Measurements from ENCODE around the gene PRR29. TPM values are rescaled to one million over a fixed set of nuclear protein-coding genes. Genes with fewer than 3 reads are reported as not detected.

Gene PRR29
- total and polyA plus RNA-seq, 4 donors = 8.0 to 36.8 (median 9.1) TPM

DNA sequence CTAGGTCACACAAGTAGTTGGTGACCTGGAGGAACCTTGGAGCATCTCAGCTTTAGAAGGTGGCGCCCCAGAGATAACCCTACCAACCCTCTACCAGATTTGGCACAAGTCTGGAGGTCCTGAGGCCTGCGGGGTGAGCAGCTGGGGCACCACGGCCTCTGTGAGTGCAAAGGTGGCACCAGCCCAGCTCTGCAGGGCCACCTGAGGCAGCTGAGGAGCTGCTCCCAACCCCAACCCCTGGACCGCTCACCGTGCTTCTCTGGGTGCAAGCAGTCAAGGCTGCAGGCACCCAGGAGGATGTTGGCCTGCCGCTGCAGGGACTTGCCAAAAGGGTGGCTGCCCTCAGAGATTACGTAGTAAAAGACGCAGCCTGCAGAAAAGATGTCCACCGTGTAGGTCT lies 50.7 kb downstream of the PRR29 start:
- no peak overlapping the region for H3K9ac ChIP-seq (ENCODE audit: insufficient read depth in 1 of 2, low read length in 2 of 2)
- H3K27me3 ChIP-seq (ENCODE audit: control insufficient read depth in 3 of 3, insufficient read depth in 3 of 3, low read length in 2 of 3) = no peaks in the 10 kb centered on the region
- H3K36me3 ChIP-seq (ENCODE audit: control insufficient read depth in 4 of 4, insufficient read depth in 4 of 4, low read length in 4 of 4) = peaks cover 14 to 68% (median 21%) of the 10 kb centered on the region in 4 donors
- no peaks in the 10 kb centered on the region for H3K9me3 ChIP-seq (ENCODE audit: control insufficient read depth in 4 of 4, insufficient read depth in 3 of 4, low read length in 3 of 4)
- H3K27ac ChIP-seq (ENCODE audit: low read depth in 1 of 2, low read length in 1 of 2) = no peak overlapping the region
- H3K4me1 ChIP-seq (ENCODE audit: control insufficient read depth in 5 of 5, insufficient read depth in 5 of 5, low read length in 5 of 5) = no peaks in the 10 kb centered on the region
- WGBS, 2 donors = 95 to 99% methylated on average over 9 of the region's 9 CpGs
- TF ChIP-seq, protein P1, sequence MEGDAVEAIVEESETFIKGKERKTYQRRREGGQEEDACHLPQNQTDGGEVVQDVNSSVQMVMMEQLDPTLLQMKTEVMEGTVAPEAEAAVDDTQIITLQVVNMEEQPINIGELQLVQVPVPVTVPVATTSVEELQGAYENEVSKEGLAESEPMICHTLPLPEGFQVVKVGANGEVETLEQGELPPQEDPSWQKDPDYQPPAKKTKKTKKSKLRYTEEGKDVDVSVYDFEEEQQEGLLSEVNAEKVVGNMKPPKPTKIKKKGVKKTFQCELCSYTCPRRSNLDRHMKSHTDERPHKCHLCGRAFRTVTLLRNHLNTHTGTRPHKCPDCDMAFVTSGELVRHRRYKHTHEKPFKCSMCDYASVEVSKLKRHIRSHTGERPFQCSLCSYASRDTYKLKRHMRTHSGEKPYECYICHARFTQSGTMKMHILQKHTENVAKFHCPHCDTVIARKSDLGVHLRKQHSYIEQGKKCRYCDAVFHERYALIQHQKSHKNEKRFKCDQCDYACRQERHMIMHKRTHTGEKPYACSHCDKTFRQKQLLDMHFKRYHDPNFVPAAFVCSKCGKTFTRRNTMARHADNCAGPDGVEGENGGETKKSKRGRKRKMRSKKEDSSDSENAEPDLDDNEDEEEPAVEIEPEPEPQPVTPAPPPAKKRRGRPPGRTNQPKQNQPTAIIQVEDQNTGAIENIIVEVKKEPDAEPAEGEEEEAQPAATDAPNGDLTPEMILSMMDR (IDR thresholded peaks at IDR 0.05; ENCODE audit: control extremely low read depth, extremely low read depth) = no peak
- no peak for ATAC-seq (ENCODE audit: insufficient read depth, low FRiP score)
- no peak for DNase-seq
- no peak overlapping the region for H3K4me3 ChIP-seq

DNA sequence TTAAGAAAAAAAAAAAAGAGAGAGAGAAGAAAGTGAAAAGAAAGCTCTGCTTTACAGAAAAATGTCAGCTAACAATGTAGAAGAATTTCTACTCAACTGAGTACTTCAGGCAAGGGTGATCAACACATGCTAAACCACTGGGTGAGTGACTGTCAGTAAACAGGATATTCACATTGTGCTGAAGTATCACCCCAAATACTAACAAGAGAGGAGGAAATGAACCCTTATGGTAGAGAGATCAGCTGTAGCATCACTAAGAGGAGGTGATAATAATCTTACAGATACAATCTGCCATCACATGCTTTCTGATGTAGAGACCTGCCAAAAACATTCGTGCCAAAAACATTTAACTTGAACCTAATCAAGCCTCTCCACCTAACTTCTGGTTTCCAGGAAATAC lies 53.0 kb downstream of the PRR29 start:
- Histone ChIP-seq H3K27me3 (ENCODE audit: control insufficient read depth in 3 of 3, insufficient read depth in 3 of 3, low read length in 2 of 3) (no peaks in the 10 kb centered on the region), H3K9ac (ENCODE audit: insufficient read depth in 1 of 2, low read length in 2 of 2) (no peak overlapping the region), H3K9me3 (ENCODE audit: control insufficient read depth in 4 of 4, insufficient read depth in 3 of 4, low read length in 3 of 4) (no peaks in the 10 kb centered on the region), H3K4me3 (no peak overlapping the region), H3K27ac (ENCODE audit: low read depth in 1 of 2, low read length in 1 of 2) (no peak overlapping the region), H3K4me1 (ENCODE audit: control insufficient read depth in 5 of 5, insufficient read depth in 5 of 5, low read length in 5 of 5) (no peaks in the 10 kb centered on the region), H3K36me3 (ENCODE audit: control insufficient read depth in 4 of 4, insufficient read depth in 4 of 4, low read length in 4 of 4) (peaks cover 5 to 68% (median 14%) of the 10 kb centered on the region in 4 donors)
- ATAC-seq (ENCODE audit: insufficient read depth, low FRiP score) (no peak), DNase-seq (no peak)
- TF ChIP-seq, protein P1 (IDR thresholded peaks at IDR 0.05; ENCODE audit: control extremely low read depth, extremely low read depth) = no peak
- WGBS, 2 donors = 33 to 54% methylated on average over 1 of the region's 1 CpG

DNA sequence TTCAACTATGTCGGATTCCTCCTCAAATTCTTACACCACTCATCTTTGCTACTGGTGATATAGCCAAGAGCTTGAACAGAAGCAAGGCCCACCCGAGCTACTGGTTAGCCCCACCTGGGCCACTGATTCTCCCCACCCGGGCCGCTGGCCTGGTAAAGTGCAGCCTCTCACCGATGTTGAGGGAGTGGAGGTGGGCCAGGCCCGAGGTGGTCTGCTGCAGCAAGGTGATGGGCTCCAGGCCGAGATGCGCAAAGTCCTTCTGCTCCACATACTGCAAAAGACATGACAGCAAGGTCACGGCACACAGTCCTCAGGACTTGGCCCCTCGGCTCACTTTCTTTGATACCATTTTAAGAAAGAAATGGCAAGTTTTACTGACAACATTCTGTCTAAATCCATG lies 55.0 kb downstream of the PRR29 start:
- ATAC-seq (ENCODE audit: insufficient read depth, low FRiP score) (no peak), DNase-seq (no peak)
- TF ChIP-seq, protein P1 (IDR thresholded peaks at IDR 0.05; ENCODE audit: control extremely low read depth, extremely low read depth) = no peak
- Histone ChIP-seq H3K27ac (ENCODE audit: low read depth in 1 of 2, low read length in 1 of 2) (no peak overlapping the region), H3K36me3 (ENCODE audit: control insufficient read depth in 4 of 4, insufficient read depth in 4 of 4, low read length in 4 of 4) (peaks cover 7 to 67% (median 14%) of the 10 kb centered on the region in 4 donors), H3K27me3 (ENCODE audit: control insufficient read depth in 3 of 3, insufficient read depth in 3 of 3, low read length in 2 of 3) (no peaks in the 10 kb centered on the region), H3K9ac (ENCODE audit: insufficient read depth in 1 of 2, low read length in 2 of 2) (no peak overlapping the region), H3K4me3 (no peak overlapping the region), H3K9me3 (ENCODE audit: control insufficient read depth in 4 of 4, insufficient read depth in 3 of 4, low read length in 3 of 4) (no peaks in the 10 kb centered on the region), H3K4me1 (ENCODE audit: control insufficient read depth in 5 of 5, insufficient read depth in 5 of 5, low read length in 5 of 5) (no peaks in the 10 kb centered on the region)
- 97 to 98% methylated on average over 10 of the region's 10 CpGs for WGBS, 2 donors

Other genes starting within 250 kb of the PRR29 start
- gene CCDC47, start 224.8 kb upstream of the PRR29 start, total RNA-seq = 10 to 100 TPM; 86.5 to 89.9 TPM
- 10 to 100 TPM; 29.5 to 78.9 TPM for gene CCDC47, start 224.8 kb upstream of the PRR29 start, polyA plus RNA-seq
- gene DDX42, start 224.2 kb upstream of the PRR29 start, total RNA-seq = 100 to 1,000 TPM in 1 of 2 donors, 10 to 100 TPM in 1; 91.8 to 153 TPM
- 10 to 100 TPM; 47.8 to 59.9 TPM for gene DDX42, start 224.2 kb upstream of the PRR29 start, polyA plus RNA-seq
- gene PSMC5, start 170.9 kb upstream of the PRR29 start, total RNA-seq = 100 to 1,000 TPM in 1 of 2 donors, 10 to 100 TPM in 1; 46.1 to 124 TPM
- gene PSMC5, start 170.9 kb upstream of the PRR29 start, polyA plus RNA-seq = 100 to 1,000 TPM; 154 to 177 TPM
- 10 to 100 TPM; 29.2 to 39.8 TPM for gene FTSJ3, start 170.7 kb upstream of the PRR29 start, total RNA-seq
- 10 to 100 TPM; 15.4 to 30.0 TPM for gene FTSJ3, start 170.7 kb upstream of the PRR29 start, polyA plus RNA-seq
- 100 to 1,000 TPM in 1 of 2 donors, 10 to 100 TPM in 1; 82.4 to 109 TPM for gene SMARCD2, start 155.7 kb upstream of the PRR29 start, total RNA-seq
- gene SMARCD2, start 155.7 kb upstream of the PRR29 start, polyA plus RNA-seq = 10 to 100 TPM; 64.9 to 67.7 TPM
- not detected for gene CSH2, start 124.7 kb upstream of the PRR29 start, total RNA-seq
- not detected for gene CSH2, start 124.7 kb upstream of the PRR29 start, polyA plus RNA-seq
- not detected for gene GH2, start 116.4 kb upstream of the PRR29 start, total RNA-seq
- gene GH2, start 116.4 kb upstream of the PRR29 start, polyA plus RNA-seq = not detected
- gene CSH1, start 101.8 kb upstream of the PRR29 start, total RNA-seq = not detected
- not detected for gene CSH1, start 101.8 kb upstream of the PRR29 start, polyA plus RNA-seq
- not detected for gene CSHL1, start 87.1 kb upstream of the PRR29 start, total RNA-seq
- gene CSHL1, start 87.1 kb upstream of the PRR29 start, polyA plus RNA-seq = not detected
- not detected for gene GH1, start 79.5 kb upstream of the PRR29 start, total RNA-seq
- gene GH1, start 79.5 kb upstream of the PRR29 start, polyA plus RNA-seq = not detected
- gene CD79B, start 66.0 kb upstream of the PRR29 start, total RNA-seq = 1 to 10 TPM; 4.4 to 5.6 TPM
- gene CD79B, start 66.0 kb upstream of the PRR29 start, polyA plus RNA-seq = 1 to 10 TPM; 1.8 to 8.7 TPM
- gene SCN4A, start 25.4 kb upstream of the PRR29 start, total RNA-seq = under 1 TPM; 0.31 to 0.49 TPM
- under 1 TPM; 0.11 to 0.12 TPM for gene SCN4A, start 25.4 kb upstream of the PRR29 start, polyA plus RNA-seq
- gene ICAM2, start 22.3 kb downstream of the PRR29 start, total RNA-seq = 10 to 100 TPM; 58.7 to 60.3 TPM
- gene ICAM2, start 22.3 kb downstream of the PRR29 start, polyA plus RNA-seq = 10 to 100 TPM; 64.1 to 77.7 TPM
- 10 to 100 TPM; 23.9 to 34.2 TPM for gene ERN1, start 131.8 kb downstream of the PRR29 start, total RNA-seq
- 10 to 100 TPM in 1 of 2 donors, 1 to 10 TPM in 1; 8.3 to 14.8 TPM for gene ERN1, start 131.8 kb downstream of the PRR29 start, polyA plus RNA-seq